ENCODE results near the gene TMEM151A. TPM values are rescaled to one million over a fixed set of nuclear protein-coding genes. Genes with fewer than 3 reads are reported as not detected.
A peak's percentile ranks its signal among the peaks of the same experiment; 100 is the strongest.

TMEM151A gene
- total RNA-seq, 1 donor, result 0.36 TPM

GRCh38 chr11:66285250-66285947, 6.3 kb upstream of the TMEM151A start:
- peaks cover 37% of the 10 kb centered on the region for H4K20me1 ChIP-seq (ENCODE audit: insufficient read depth, low read length)
- TF ChIP-seq, protein P1, sequence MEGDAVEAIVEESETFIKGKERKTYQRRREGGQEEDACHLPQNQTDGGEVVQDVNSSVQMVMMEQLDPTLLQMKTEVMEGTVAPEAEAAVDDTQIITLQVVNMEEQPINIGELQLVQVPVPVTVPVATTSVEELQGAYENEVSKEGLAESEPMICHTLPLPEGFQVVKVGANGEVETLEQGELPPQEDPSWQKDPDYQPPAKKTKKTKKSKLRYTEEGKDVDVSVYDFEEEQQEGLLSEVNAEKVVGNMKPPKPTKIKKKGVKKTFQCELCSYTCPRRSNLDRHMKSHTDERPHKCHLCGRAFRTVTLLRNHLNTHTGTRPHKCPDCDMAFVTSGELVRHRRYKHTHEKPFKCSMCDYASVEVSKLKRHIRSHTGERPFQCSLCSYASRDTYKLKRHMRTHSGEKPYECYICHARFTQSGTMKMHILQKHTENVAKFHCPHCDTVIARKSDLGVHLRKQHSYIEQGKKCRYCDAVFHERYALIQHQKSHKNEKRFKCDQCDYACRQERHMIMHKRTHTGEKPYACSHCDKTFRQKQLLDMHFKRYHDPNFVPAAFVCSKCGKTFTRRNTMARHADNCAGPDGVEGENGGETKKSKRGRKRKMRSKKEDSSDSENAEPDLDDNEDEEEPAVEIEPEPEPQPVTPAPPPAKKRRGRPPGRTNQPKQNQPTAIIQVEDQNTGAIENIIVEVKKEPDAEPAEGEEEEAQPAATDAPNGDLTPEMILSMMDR (IDR thresholded peaks at IDR 0.05; ENCODE audit: extremely low read depth, low read depth, low read length), result no peak
- no peak overlapping the region for H2AFZ ChIP-seq (ENCODE audit: low read length)
- H3K4me1 ChIP-seq (ENCODE audit: insufficient read depth, low read length), result peaks cover 25% of the 10 kb centered on the region
- H3K36me3 ChIP-seq (ENCODE audit: insufficient read depth, low read length), result peaks cover 31% of the 10 kb centered on the region
- no peak overlapping the region for H3K27ac ChIP-seq (ENCODE audit: low read depth, low read length)
- H3K27me3 ChIP-seq (ENCODE audit: insufficient read depth, low read length), result peaks cover 4% of the 10 kb centered on the region
- DNase-seq (ENCODE audit: insufficient read length, low spot score, missing footprints), result peak; percentile 55
- H3K4me3 ChIP-seq (ENCODE audit: insufficient read depth, low read length), result no peak overlapping the region
- H3K4me2 ChIP-seq (ENCODE audit: insufficient read depth, low read length), result no peak overlapping the region
- no peaks in the 10 kb centered on the region for H3K9me3 ChIP-seq (ENCODE audit: low read depth, low read length)
- H3K79me2 ChIP-seq (ENCODE audit: insufficient read depth, low read length), result peaks cover 47% of the 10 kb centered on the region

DNA sequence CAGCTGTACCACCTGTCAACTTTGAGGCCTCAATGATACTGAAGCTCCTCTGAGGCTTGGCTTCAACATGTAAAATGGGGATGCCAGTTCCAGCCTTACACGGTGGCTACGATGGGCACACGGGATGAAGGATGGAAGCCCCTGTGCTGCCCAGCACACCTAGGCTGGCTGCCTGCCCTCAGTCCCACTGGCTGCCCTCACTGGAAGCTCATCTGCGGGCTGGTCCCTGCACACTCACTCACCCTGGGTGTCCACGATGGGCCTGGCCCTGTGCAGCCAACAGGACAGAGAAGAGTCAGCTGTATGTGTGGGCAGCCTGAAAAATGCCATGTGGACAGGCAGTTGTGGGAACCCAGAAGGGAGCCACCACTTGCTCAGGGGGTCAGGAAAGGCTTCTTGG, 5.0 kb upstream of the TMEM151A start:
- peaks cover 47% of the 10 kb centered on the region for H3K79me2 ChIP-seq (ENCODE audit: insufficient read depth, low read length)
- H2AFZ ChIP-seq (ENCODE audit: low read length), result no peak overlapping the region
- peak overlapping the region; percentile 99 for H3K4me2 ChIP-seq (ENCODE audit: insufficient read depth, low read length)
- H3K27ac ChIP-seq (ENCODE audit: low read depth, low read length), result no peak overlapping the region
- DNase-seq (ENCODE audit: insufficient read length, low spot score, missing footprints), result peak; percentile 82
- no peaks in the 10 kb centered on the region for H3K9me3 ChIP-seq (ENCODE audit: low read depth, low read length)
- TF ChIP-seq, protein P1 (IDR thresholded peaks at IDR 0.05; ENCODE audit: extremely low read depth, low read depth, low read length), result no peak
- H4K20me1 ChIP-seq (ENCODE audit: insufficient read depth, low read length), result peaks cover 36% of the 10 kb centered on the region
- peaks cover 25% of the 10 kb centered on the region for H3K4me1 ChIP-seq (ENCODE audit: insufficient read depth, low read length)
- no peak overlapping the region for H3K4me3 ChIP-seq (ENCODE audit: insufficient read depth, low read length)
- peaks cover 16% of the 10 kb centered on the region for H3K27me3 ChIP-seq (ENCODE audit: insufficient read depth, low read length)
- H3K36me3 ChIP-seq (ENCODE audit: insufficient read depth, low read length), result peaks cover 31% of the 10 kb centered on the region

- peaks cover 47% of the 10 kb centered on the region for H3K79me2 ChIP-seq (ENCODE audit: insufficient read depth, low read length)
- H3K27ac ChIP-seq (ENCODE audit: low read depth, low read length), result peak overlapping the region; percentile 97
- H3K4me1 ChIP-seq (ENCODE audit: insufficient read depth, low read length), result peaks cover 25% of the 10 kb centered on the region
- peak overlapping the region; percentile 98 for H3K4me3 ChIP-seq (ENCODE audit: insufficient read depth, low read length)
- TF ChIP-seq, protein P1 (IDR thresholded peaks at IDR 0.05; ENCODE audit: extremely low read depth, low read depth, low read length), result no peak
- DNase-seq (ENCODE audit: insufficient read length, low spot score, missing footprints), result peak; percentile 67
- peaks cover 32% of the 10 kb centered on the region for H4K20me1 ChIP-seq (ENCODE audit: insufficient read depth, low read length)
- peaks cover 22% of the 10 kb centered on the region for H3K27me3 ChIP-seq (ENCODE audit: insufficient read depth, low read length)
- H3K4me2 ChIP-seq (ENCODE audit: insufficient read depth, low read length), result peak overlapping the region; percentile 99
- H3K9me3 ChIP-seq (ENCODE audit: low read depth, low read length), result no peaks in the 10 kb centered on the region
- no peak overlapping the region for H2AFZ ChIP-seq (ENCODE audit: low read length)
- peaks cover 31% of the 10 kb centered on the region for H3K36me3 ChIP-seq (ENCODE audit: insufficient read depth, low read length)
These were observed 4.3 kb upstream of the TMEM151A start for GRCh38 chr11:66287211-66287888.
